HepG2 (cell line): ENCODE results near the gene SV2A. TPM values are rescaled to one million over a fixed set of nuclear protein-coding genes. Genes with fewer than 3 reads are reported as not detected.

Source experiments
- CENPT ChIP-seq: sonication (generic); formaldehyde crosslinking; IDR thresholded peaks from 2 replicates; pipeline ENCODE4 v1.8.0; 2022; ENCODE audit warnings: low read depth, mild to moderate bottlenecking, moderate library complexity, missing genetic modification reagents
- DR1 ChIP-seq: sonication (generic); formaldehyde crosslinking; IDR thresholded peaks from 2 replicates; pipeline ENCODE4 v1.8.0; 2021; ENCODE audit warnings: mild to moderate bottlenecking, missing genetic modification reagents, inconsistent platforms
- ELF1 ChIP-seq: sonication (generic); formaldehyde crosslinking; IDR thresholded peaks from 2 replicates; pipeline ENCODE4 v1.4.0; 2020; ENCODE audit warnings: missing genetic modification reagents
- FOSL2 ChIP-seq: sonication (generic); formaldehyde crosslinking; IDR thresholded peaks from 2 replicates; pipeline ENCODE4 v1.4.0; 2020; ENCODE audit warnings: missing genetic modification reagents
- GLI4 ChIP-seq: sonication (generic); formaldehyde crosslinking; IDR thresholded peaks from 2 replicates; pipeline ENCODE4 v1.5.1; 2020; ENCODE audit warnings: missing genetic modification reagents, mild to moderate bottlenecking, moderate library complexity, borderline replicate concordance
- HDAC1 ChIP-seq: sonication (generic); formaldehyde crosslinking; IDR thresholded peaks from 2 replicates; pipeline ENCODE4 v1.5.1; 2020; ENCODE audit warnings: mild to moderate bottlenecking, missing genetic modification reagents
- KDM5A ChIP-seq: fragments of 200-600 bp; sonication (generic); IDR thresholded peaks from 2 replicates; pipeline ENCODE4 v1.7.0; 2018; ENCODE audit warnings: antibody characterized with exemption, mild to moderate bottlenecking, low read length, borderline replicate concordance
- MTF1 ChIP-seq: sonication (generic); formaldehyde crosslinking; IDR thresholded peaks from 2 replicates; pipeline ENCODE4 v1.5.0; 2020; ENCODE audit warnings: missing genetic modification reagents
- PTBP1 ChIP-seq: fragments of 200-400 bp; formaldehyde crosslinking; IDR thresholded peaks from 2 replicates; pipeline ENCODE4 v1.6.1; 2018; ENCODE audit warnings: low read length, low read depth; ENCODE audit not compliant: poor library complexity, severe bottlenecking
- RBM22 ChIP-seq: fragments of 200-400 bp; formaldehyde crosslinking; optimal IDR thresholded peaks from 2 replicates; pipeline ENCODE3; 2017; ENCODE audit warnings: mild to moderate bottlenecking, low read length, moderate library complexity
- SP2 ChIP-seq: sonication (generic); formaldehyde crosslinking; IDR thresholded peaks from 2 replicates; pipeline ENCODE4 v1.5.1; 2020; ENCODE audit warnings: mild to moderate bottlenecking, missing genetic modification reagents
- STAT5B ChIP-seq: sonication (generic); formaldehyde crosslinking; IDR thresholded peaks from 2 replicates; pipeline ENCODE4 v1.4.0; 2020; ENCODE audit warnings: missing genetic modification reagents
- ZBTB7A ChIP-seq: sonication (generic); formaldehyde crosslinking; IDR thresholded peaks from 2 replicates; pipeline ENCODE4 v1.8.0; 2022; ENCODE audit warnings: mild to moderate bottlenecking, missing genetic modification reagents
- ZFP82 ChIP-seq: sonication (generic); formaldehyde crosslinking; IDR thresholded peaks from 2 replicates; pipeline ENCODE4 v1.5.1; 2020; ENCODE audit warnings: mild to moderate bottlenecking, missing genetic modification reagents, borderline replicate concordance
- ZMYM2 ChIP-seq: sonication (generic); formaldehyde crosslinking; IDR thresholded peaks from 2 replicates; pipeline ENCODE4 v1.8.0; 2022; ENCODE audit warnings: mild to moderate bottlenecking, missing genetic modification reagents
- ZNF234 ChIP-seq: sonication (generic); formaldehyde crosslinking; conservative IDR thresholded peaks from 2 replicates; pipeline ENCODE4 v1.5.1; 2020; ENCODE audit warnings: mild to moderate bottlenecking, missing genetic modification reagents
- ZNF280D ChIP-seq: sonication (generic); formaldehyde crosslinking; IDR thresholded peaks from 2 replicates; pipeline ENCODE4 v1.5.1; 2020; ENCODE audit warnings: mild to moderate bottlenecking, missing genetic modification reagents
- ZNF567 ChIP-seq: sonication (generic); formaldehyde crosslinking; IDR thresholded peaks from 2 replicates; pipeline ENCODE4 v1.8.1; 2023; ENCODE audit warnings: mild to moderate bottlenecking, missing genetic modification reagents, borderline replicate concordance
- ZNF589 ChIP-seq: sonication (generic); formaldehyde crosslinking; conservative IDR thresholded peaks from 2 replicates; pipeline ENCODE4 v1.8.0; 2022; ENCODE audit warnings: mild to moderate bottlenecking, moderate library complexity, missing genetic modification reagents
- ZNF776 ChIP-seq: sonication (generic); formaldehyde crosslinking; IDR thresholded peaks from 2 replicates; pipeline ENCODE4 v1.4.0; 2020; ENCODE audit warnings: mild to moderate bottlenecking, missing genetic modification reagents
- polyA plus RNA-seq, 8 experiments: library from polyadenylated mRNA; depleted of rRNA in 3 of 8; stranded (reverse) in 7 of 8; unstranded in 1 of 8; fragments of >200 nt; fragmentation: Illumina TruSeq in 4 of 8; extraction: Trizol in 4 of 8; gene quantifications; 2 replicates each; pipeline versions ENCODE4 v1.2.1 to v1.2.3, GENCODE V29; 2011 to 2016; ENCODE audit warnings: low read depth in 4 of 8, missing spikeins in 1 of 8, mixed read lengths in 1 of 8; ENCODE audit not compliant: insufficient read depth in 1 of 8
- total RNA-seq, 5 experiments: library from RNA; depleted of rRNA; stranded (reverse); fragments of >200 nt; fragmentation: Illumina TruSeq; extraction: Trizol; gene quantifications; 2 replicates each; pipeline ENCODE4 v1.2.3, GENCODE V29; 2016; ENCODE audit warnings: low read depth in 1 of 5
- TF ChIP-seq, protein P1 (sequence below): sonication (generic); formaldehyde crosslinking; IDR thresholded peaks from 2 replicates; pipeline ENCODE4 v1.8.0; 2022; ENCODE audit warnings: mild to moderate bottlenecking, missing genetic modification reagents, borderline replicate concordance
- TF ChIP-seq, protein P2 (sequence below): sonication (generic); formaldehyde crosslinking; IDR thresholded peaks from 2 replicates; pipeline ENCODE4 v1.4.0; 2020; ENCODE audit warnings: missing genetic modification reagents, borderline replicate concordance

Gene SV2A
- total and polyA plus RNA-seq, 2 of the 13 experiments (the other 11 are each of a cell fraction or from before 2014, with no cell fraction given), result 0.84 to 1.9 TPM

DNA sequence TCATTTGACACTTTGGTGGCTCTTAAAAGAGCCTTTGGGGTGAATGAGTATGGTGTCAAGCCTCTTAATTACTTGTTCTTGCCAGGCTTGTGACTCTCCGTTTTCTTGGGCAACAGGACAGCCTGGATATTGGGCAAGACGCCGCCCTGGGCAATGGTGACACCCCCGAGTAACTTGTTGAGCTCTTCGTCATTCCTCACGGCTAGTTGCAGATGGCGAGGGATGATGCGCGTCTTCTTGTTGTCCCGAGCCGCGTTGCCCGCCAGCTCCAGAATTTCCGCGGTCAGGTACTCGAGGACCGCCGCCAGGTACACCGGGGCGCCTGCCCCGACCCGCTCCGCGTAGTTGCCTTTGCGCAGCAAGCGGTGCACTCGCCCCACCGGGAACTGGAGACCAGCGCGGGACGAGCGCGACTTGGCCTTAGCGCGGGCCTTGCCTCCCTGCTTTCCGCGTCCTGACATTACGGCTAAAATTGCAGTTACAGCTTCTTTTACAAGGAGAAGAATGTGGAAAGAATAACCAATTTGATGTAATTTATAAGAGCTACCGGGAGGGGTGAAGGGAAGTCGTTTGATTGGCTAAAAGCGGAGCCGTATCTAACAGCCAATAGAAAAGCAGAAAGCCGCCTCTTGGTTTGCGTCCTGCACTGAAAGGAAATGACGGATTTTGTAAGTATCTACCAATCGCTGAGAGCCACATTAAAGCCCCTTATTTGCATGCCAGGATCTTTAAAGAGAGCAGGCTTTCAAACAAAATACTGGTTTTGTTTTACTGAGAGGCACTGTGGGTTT is 30.0 kb downstream of the SV2A start (continued):
- TF ChIP-seq ZBTB7A (CRISPR knock-in tag) (0 out of 2 replicates have a peak, but pooled peaks have one; percentile 21), FOSL2 (CRISPR knock-in tag) (peak; percentile 36), KDM5A (peak; percentile 18; the same call in 1 of the 2 replicates), ZNF567 (CRISPR knock-in tag) (no peak), RBM22 (peak; percentile 98), DR1 (CRISPR knock-in tag) (peak; percentile 63), GLI4 (CRISPR knock-in tag) (peak; percentile 93; the same call in 1 of the 2 replicates), ZMYM2 (CRISPR knock-in tag) (no peak), ZNF280D (CRISPR knock-in tag) (no peak; the same call in 1 of the 2 replicates), ZNF776 (peak; percentile 41; the same call in 1 of the 2 replicates), MTF1 (CRISPR knock-in tag) (no peak), ZNF589 (CRISPR knock-in tag) (no peak; the same call in 1 of the 2 replicates), ZFP82 (0 out of 2 replicates have a peak, but pooled peaks have one; percentile 29), STAT5B (CRISPR knock-in tag) (0 out of 2 replicates have a peak, but pooled peaks have one; percentile 38), ZNF234 (peak; percentile 56; the same call in 1 of the 2 replicates), HDAC1 (CRISPR knock-in tag) (peak; percentile 73), SP2 (CRISPR knock-in tag) (0 out of 2 replicates have a peak, but pooled peaks have one; percentile 37), ELF1 (peak; percentile 25; the same call in 1 of the 2 replicates), CENPT (peak; percentile 23; the same call in 1 of the 2 replicates), PTBP1 (no peak)
- TF ChIP-seq, protein P1, sequence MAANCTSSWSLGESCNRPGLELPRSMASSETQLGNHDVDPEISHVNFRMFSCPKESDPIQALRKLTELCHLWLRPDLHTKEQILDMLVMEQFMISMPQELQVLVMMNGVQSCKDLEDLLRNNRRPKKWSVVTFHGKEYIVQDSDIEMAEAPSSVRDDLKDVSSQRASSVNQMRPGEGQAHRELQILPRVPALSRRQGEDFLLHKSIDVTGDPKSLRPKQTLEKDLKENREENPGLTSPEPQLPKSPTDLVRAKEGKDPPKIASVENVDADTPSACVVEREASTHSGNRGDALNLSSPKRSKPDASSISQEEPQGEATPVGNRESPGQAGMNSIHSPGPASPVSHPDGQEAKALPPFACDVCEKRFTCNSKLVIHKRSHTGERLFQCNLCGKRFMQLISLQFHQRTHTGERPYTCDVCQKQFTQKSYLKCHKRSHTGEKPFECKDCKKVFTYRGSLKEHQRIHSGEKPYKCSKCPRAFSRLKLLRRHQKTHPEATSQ, result 0 out of 2 replicates have a peak, but pooled peaks have one; percentile 58
- TF ChIP-seq, protein P2, sequence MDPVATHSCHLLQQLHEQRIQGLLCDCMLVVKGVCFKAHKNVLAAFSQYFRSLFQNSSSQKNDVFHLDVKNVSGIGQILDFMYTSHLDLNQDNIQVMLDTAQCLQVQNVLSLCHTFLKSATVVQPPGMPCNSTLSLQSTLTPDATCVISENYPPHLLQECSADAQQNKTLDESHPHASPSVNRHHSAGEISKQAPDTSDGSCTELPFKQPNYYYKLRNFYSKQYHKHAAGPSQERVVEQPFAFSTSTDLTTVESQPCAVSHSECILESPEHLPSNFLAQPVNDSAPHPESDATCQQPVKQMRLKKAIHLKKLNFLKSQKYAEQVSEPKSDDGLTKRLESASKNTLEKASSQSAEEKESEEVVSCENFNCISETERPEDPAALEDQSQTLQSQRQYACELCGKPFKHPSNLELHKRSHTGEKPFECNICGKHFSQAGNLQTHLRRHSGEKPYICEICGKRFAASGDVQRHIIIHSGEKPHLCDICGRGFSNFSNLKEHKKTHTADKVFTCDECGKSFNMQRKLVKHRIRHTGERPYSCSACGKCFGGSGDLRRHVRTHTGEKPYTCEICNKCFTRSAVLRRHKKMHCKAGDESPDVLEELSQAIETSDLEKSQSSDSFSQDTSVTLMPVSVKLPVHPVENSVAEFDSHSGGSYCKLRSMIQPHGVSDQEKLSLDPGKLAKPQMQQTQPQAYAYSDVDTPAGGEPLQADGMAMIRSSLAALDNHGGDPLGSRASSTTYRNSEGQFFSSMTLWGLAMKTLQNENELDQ (CRISPR knock-in tag), result no peak
